Vagina (tissue), 2 donors: ENCODE data around the gene LHX2. TPM values are rescaled to one million over a fixed set of nuclear protein-coding genes. Genes with fewer than 3 reads are reported as not detected.

Experiments
- DNase-seq, 2 donors: peaks; one replicate each; pipeline ENCODE4 v3.0.0-alpha.2; 2017; ENCODE audit errors: extremely low spot score in 2 of 2
- H3K27ac ChIP-seq: fragments of 200-600 bp; sonication (generic); one replicate; pipeline ENCODE4 v1.5.1; 2019
- H3K27me3 ChIP-seq: fragments of 200-600 bp; sonication (generic); one replicate; pipeline ENCODE4 v1.5.1; 2019
- H3K36me3 ChIP-seq, 2 donors: fragments of 200-600 bp; sonication (generic); one replicate each; pipeline ENCODE4 v1.5.1; 2017 to 2019
- H3K4me1 ChIP-seq: fragments of 200-600 bp; sonication (generic); one replicate; pipeline ENCODE4 v1.5.1; 2019
- H3K4me3 ChIP-seq, 2 donors: fragments of 200-600 bp; sonication (generic); 1 replicate in 1 of 2; 2 replicates in 1 of 2; pipeline ENCODE4 v1.5.1; 2016 to 2019
- H3K9me3 ChIP-seq: fragments of 200-600 bp; sonication (generic); one replicate; pipeline ENCODE4 v1.5.1; 2019
- CTCF ChIP-seq, 3 experiments: fragments of 450-650 bp in 2 of 3; fragments of 200-600 bp in 1 of 3; sonication (generic) in 1 of 3; IDR thresholded peaks; one replicate each; pipeline ENCODE4 v1.5.1; 2017 to 2019; ENCODE audit warnings: antibody characterized with exemption in 3 of 3, mild to moderate bottlenecking in 2 of 3, moderate library complexity in 2 of 3
- POLR2A ChIP-seq, 2 donors: fragments of 450-650 bp; IDR thresholded peaks; one replicate each; pipeline ENCODE4 v1.6.1; 2017; ENCODE audit warnings: antibody characterized with exemption in 2 of 2, mild to moderate bottlenecking in 2 of 2, moderate library complexity in 2 of 2
- POLR2AphosphoS5 ChIP-seq, 2 donors: sonication (generic); formaldehyde crosslinking; IDR thresholded peaks; one replicate each; pipeline ENCODE4 v1.9.0; 2017; ENCODE audit warnings: antibody characterized with exemption in 2 of 2, mild to moderate bottlenecking in 2 of 2, low read depth in 1 of 2; ENCODE audit not compliant: insufficient read depth in 1 of 2
- intact Hi-C: fragments of 100-400 bp; cut with DNase I; formaldehyde crosslinking; loops from one replicate; pipeline ENCODE4 v1.15.1; 2023
- total RNA-seq: library from RNA; depleted of rRNA; stranded (reverse); fragments of >200 nt; gene quantifications from one replicate; pipeline ENCODE4 v1.2.3, GENCODE V29; 2016

LHX2 gene
- total RNA-seq, 1 donor from 2014 or later = not detected

- intact Hi-C loops = no loop called here
- Histone ChIP-seq H3K27ac (no peak overlapping the region), H3K4me3 (no peak overlapping the region), H3K36me3 (no peaks in the 10 kb centered on the region), H3K4me1 (peaks cover 22% of the 10 kb centered on the region), H3K9me3 (no peaks in the 10 kb centered on the region), H3K27me3 (peaks cover 12% of the 10 kb centered on the region)
- TF ChIP-seq POLR2A (IDR thresholded peaks at IDR 0.05) (no peak), CTCF (IDR thresholded peaks at IDR 0.05) (no peak), POLR2AphosphoS5 (IDR thresholded peaks at IDR 0.05; ENCODE audit: insufficient read depth in 1 of 2, low read depth in 1 of 2) (no peak)
- DNase-seq = no peak
Measured at GRCh38 chr9:124001866-124002525, 9.6 kb upstream of the LHX2 start.

GRCh38 chr9:124003636-124004349 lies 7.8 kb upstream of the LHX2 start:
- Histone ChIP-seq H3K36me3 (no peaks in the 10 kb centered on the region), H3K4me1 (peaks cover 17% of the 10 kb centered on the region), H3K27me3 (peaks cover 12% of the 10 kb centered on the region), H3K9me3 (no peaks in the 10 kb centered on the region), H3K27ac (no peak overlapping the region), H3K4me3 (no peak overlapping the region)
- TF ChIP-seq CTCF (IDR thresholded peaks at IDR 0.05) (no peak), POLR2AphosphoS5 (IDR thresholded peaks at IDR 0.05; ENCODE audit: insufficient read depth in 1 of 2, low read depth in 1 of 2) (no peak), POLR2A (IDR thresholded peaks at IDR 0.05) (no peak)
- DNase-seq = no peak
- intact Hi-C loops = no loop called here

- no peak overlapping the region for H3K27ac ChIP-seq
- H3K27me3 ChIP-seq = peaks cover 17% of the 10 kb centered on the region
- DNase-seq = no peak
- no peak overlapping the region for H3K4me3 ChIP-seq
- TF ChIP-seq POLR2A (IDR thresholded peaks at IDR 0.05) (no peak), POLR2AphosphoS5 (IDR thresholded peaks at IDR 0.05; ENCODE audit: insufficient read depth in 1 of 2, low read depth in 1 of 2) (no peak), CTCF (IDR thresholded peaks at IDR 0.05) (no peak)
- intact Hi-C loops = no loop called here
- H3K9me3 ChIP-seq = no peaks in the 10 kb centered on the region
- H3K4me1 ChIP-seq = peaks cover 20% of the 10 kb centered on the region
- H3K36me3 ChIP-seq = no peaks in the 10 kb centered on the region
Measured at GRCh38 chr9:124004593-124004992, 7.0 kb upstream of the LHX2 start.

- H3K27me3 ChIP-seq = peaks cover 23% of the 10 kb centered on the region
- no peak for DNase-seq
- H3K27ac ChIP-seq = no peak overlapping the region
- no peak for TF ChIP-seq CTCF (IDR thresholded peaks at IDR 0.05)
- no peak for TF ChIP-seq POLR2A (IDR thresholded peaks at IDR 0.05)
- no peak for TF ChIP-seq POLR2AphosphoS5 (IDR thresholded peaks at IDR 0.05; ENCODE audit: insufficient read depth in 1 of 2, low read depth in 1 of 2)
- H3K36me3 ChIP-seq = no peaks in the 10 kb centered on the region
- intact Hi-C loops = no loop called here
- H3K4me3 ChIP-seq = no peak overlapping the region
- no peaks in the 10 kb centered on the region for H3K9me3 ChIP-seq
- H3K4me1 ChIP-seq = peaks cover 20% of the 10 kb centered on the region
Measured at GRCh38 chr9:124005029-124005771, 6.4 kb upstream of the LHX2 start.
